ENCODE data around the gene C19orf44. TPM values are rescaled to one million over a fixed set of nuclear protein-coding genes. Genes with fewer than 3 reads are reported as not detected.
"Not testable (repeated sequence)": the region's sequence is repeated elsewhere in the genome, so short reads cannot be mapped to it uniquely, and the experiment has no call there.

The C19orf44 gene
- total RNA-seq, 1 donor from 2014 or later = 7.4 TPM

DNA sequence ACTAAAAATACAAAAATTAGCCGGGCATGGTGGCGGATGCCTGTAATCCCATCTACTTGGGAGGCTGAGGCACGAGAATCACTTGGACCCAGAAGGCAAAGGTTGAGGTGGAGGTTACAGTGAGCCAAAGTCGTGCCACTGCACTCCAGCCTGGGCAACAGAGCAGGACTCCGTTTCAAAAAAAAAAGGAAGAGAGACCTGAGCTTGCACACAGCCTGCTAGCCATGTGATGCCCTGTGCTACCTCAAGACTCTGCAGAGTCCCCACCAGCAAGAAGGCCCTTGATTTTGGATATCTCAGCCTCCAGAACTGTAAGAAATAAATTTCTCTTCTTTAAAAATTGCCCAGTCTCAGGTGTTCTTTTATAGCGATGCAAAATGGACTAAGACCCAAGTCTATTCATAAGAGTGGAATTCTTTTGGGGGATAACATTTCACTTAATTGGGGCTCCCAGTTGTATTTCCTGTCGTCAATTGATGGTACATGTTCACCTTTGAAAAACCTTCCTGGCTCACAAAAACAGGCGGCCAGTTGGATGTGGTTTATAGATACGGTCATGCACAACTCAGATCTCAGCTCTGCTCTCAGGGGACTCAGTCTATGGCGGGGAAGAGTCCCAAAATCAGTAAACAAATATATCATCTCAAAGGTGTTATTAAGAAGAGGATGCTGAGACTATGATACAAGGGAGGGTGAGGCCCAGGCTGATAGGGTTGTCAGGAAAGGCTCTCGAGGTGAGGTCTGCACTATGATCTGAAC is 48.5 kb downstream of the C19orf44 start:
- no peaks in the 10 kb centered on the region for H3K27me3 ChIP-seq
- peaks cover 0 to 6% of the 10 kb centered on the region in 2 donors for H3K36me3 ChIP-seq
- no peak overlapping the region for H3K4me3 ChIP-seq
- intact Hi-C loops (cut with DNase I) = no loop called here
- no peak for TF ChIP-seq POLR2AphosphoS5 (IDR thresholded peaks at IDR 0.05; ENCODE audit: insufficient read depth in 1 of 2, low read depth in 1 of 2)
- TF ChIP-seq, protein P1, sequence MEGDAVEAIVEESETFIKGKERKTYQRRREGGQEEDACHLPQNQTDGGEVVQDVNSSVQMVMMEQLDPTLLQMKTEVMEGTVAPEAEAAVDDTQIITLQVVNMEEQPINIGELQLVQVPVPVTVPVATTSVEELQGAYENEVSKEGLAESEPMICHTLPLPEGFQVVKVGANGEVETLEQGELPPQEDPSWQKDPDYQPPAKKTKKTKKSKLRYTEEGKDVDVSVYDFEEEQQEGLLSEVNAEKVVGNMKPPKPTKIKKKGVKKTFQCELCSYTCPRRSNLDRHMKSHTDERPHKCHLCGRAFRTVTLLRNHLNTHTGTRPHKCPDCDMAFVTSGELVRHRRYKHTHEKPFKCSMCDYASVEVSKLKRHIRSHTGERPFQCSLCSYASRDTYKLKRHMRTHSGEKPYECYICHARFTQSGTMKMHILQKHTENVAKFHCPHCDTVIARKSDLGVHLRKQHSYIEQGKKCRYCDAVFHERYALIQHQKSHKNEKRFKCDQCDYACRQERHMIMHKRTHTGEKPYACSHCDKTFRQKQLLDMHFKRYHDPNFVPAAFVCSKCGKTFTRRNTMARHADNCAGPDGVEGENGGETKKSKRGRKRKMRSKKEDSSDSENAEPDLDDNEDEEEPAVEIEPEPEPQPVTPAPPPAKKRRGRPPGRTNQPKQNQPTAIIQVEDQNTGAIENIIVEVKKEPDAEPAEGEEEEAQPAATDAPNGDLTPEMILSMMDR (IDR thresholded peaks at IDR 0.05) = no peak
- no peak for TF ChIP-seq POLR2A (IDR thresholded peaks at IDR 0.05)
- no peaks in the 10 kb centered on the region for H3K9me3 ChIP-seq
- no peak for DNase-seq (ENCODE audit: extremely low spot score in 2 of 2)
- no peak overlapping the region for H3K27ac ChIP-seq
- peaks cover 39% of the 10 kb centered on the region for H3K4me1 ChIP-seq

DNA sequence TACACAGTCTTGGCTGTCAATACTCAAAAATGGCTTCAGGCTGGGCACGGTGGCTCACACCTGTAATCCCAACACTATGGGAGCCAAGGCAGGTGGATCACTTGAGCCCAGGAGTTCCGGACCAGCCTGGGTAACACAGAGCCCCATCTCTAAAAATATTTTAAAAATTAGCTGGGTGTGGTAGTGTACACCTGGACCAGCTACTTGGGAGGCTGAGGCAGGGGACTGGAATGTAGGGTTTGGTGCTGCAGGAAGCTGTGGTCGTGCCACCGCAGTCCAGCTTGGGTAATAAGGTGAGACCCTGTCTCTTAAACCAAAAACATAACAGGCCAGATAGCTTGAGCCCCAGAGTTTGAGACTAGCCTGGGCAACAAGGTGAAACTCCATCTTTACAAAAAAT is 52.8 kb downstream of the C19orf44 start:
- TF ChIP-seq, protein P1 (IDR thresholded peaks at IDR 0.05) = no peak
- TF ChIP-seq POLR2AphosphoS5 (IDR thresholded peaks at IDR 0.05; ENCODE audit: insufficient read depth in 1 of 2, low read depth in 1 of 2) (no peak), POLR2A (IDR thresholded peaks at IDR 0.05) (no peak)
- DNase-seq (ENCODE audit: extremely low spot score in 2 of 2) = no peak
- Histone ChIP-seq H3K27me3 (no peaks in the 10 kb centered on the region), H3K27ac (no peak overlapping the region), H3K4me3 (no peak overlapping the region), H3K9me3 (no peaks in the 10 kb centered on the region), H3K36me3 (peaks cover 0 to 20% of the 10 kb centered on the region in 2 donors), H3K4me1 (peaks cover 6% of the 10 kb centered on the region)
- intact Hi-C loops (cut with DNase I) = no loop called here

DNA sequence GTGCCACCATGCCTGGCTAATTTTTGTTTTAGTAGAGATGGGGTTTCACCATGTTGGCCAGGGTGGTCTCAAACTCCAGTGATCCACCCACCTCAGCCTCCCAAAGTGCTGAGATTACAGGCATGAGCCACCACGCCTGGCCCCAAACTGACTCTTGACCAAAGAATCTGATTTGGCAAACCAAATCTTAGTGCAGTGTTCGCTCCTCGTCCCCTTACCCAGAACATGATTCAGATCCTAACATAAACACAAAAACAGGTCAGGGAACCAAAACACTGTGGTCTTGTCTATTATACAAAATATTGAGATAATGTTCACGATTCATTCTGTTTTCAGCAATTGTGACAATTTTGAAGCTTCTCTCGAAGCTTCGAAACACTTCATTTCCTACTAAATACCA is 55.7 kb downstream of the C19orf44 start:
- DNase-seq (ENCODE audit: extremely low spot score in 2 of 2); H3K27me3 ChIP-seq; H3K9me3 ChIP-seq; intact Hi-C loops (cut with DNase I); H3K27ac ChIP-seq; H3K4me3 ChIP-seq; H3K4me1 ChIP-seq: not testable (repeated sequence)
- H3K36me3 ChIP-seq = peaks cover 0 to 40% of the 10 kb centered on the region in 2 donors

DNA sequence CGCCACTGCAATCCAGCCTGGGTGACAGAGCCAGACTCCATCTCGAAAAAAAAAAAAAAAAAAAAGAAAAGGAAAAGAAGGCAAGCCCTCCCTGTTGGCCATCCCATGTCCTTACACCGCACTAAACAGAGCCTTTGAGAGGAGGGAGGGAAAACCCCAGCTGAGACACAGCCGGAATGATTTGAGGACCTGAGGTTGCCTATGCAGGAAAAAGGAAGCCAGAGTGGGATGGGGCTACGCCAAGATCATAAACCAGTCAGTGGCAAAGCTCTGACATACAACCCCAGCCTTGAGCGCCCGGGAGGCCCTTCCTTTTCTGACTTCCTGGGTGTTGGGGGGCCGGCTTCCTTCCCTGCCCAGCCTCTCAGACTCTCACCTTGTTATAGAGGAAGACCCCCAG is 58.6 kb downstream of the C19orf44 start:
- H3K27ac ChIP-seq = no peak overlapping the region
- H3K27me3 ChIP-seq = no peaks in the 10 kb centered on the region
- DNase-seq (ENCODE audit: extremely low spot score in 2 of 2) = no peak
- no peak overlapping the region for H3K4me3 ChIP-seq
- no peaks in the 10 kb centered on the region for H3K4me1 ChIP-seq
- peaks cover 0 to 40% of the 10 kb centered on the region in 2 donors for H3K36me3 ChIP-seq
- TF ChIP-seq, protein P1 (IDR thresholded peaks at IDR 0.05) = no peak
- TF ChIP-seq POLR2AphosphoS5 (IDR thresholded peaks at IDR 0.05; ENCODE audit: insufficient read depth in 1 of 2, low read depth in 1 of 2) = no peak
- no peak for TF ChIP-seq POLR2A (IDR thresholded peaks at IDR 0.05)
- H3K9me3 ChIP-seq = no peaks in the 10 kb centered on the region
- intact Hi-C loops (cut with DNase I) = no loop called here

DNA sequence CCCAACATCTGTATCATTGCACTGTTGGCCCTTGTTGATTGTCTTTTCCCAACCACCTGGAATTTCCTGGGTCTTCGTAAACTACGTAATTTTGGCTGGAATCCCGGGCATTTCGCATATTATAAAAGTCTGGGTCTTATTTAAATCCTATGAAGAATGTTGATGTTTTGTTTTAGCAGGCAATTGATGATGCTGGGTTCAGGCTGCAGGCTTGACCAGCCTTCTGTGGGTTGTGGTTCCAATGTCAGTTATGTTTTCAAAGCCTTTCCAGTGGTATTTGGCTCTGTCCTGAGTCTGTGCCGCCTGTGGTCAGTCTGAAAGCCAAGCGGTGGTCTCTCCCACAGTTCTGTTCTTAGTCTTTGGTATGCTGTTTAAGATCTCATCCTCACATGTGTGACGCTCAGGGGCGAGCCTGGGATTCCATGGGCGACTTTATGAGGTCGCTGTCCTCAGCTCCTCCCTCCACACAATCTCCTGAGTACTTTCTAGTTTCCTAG is 63.6 kb downstream of the C19orf44 start:
- H3K4me3 ChIP-seq = no peak overlapping the region
- H3K4me1 ChIP-seq = no peaks in the 10 kb centered on the region
- H3K9me3 ChIP-seq = no peaks in the 10 kb centered on the region
- H3K27me3 ChIP-seq = no peaks in the 10 kb centered on the region
- TF ChIP-seq, protein P1 (IDR thresholded peaks at IDR 0.05) = no peak
- H3K27ac ChIP-seq = no peak overlapping the region
- intact Hi-C loops (cut with DNase I) = no loop called here
- H3K36me3 ChIP-seq = peaks cover 0 to 44% of the 10 kb centered on the region in 2 donors
- no peak for DNase-seq (ENCODE audit: extremely low spot score in 2 of 2)

Data from vagina (tissue), 2 donors.